ENCODE measurements around the gene PBX4.
A peak's percentile ranks its signal among the peaks of the same experiment; 100 is the strongest.

The PBX4 gene

DNA sequence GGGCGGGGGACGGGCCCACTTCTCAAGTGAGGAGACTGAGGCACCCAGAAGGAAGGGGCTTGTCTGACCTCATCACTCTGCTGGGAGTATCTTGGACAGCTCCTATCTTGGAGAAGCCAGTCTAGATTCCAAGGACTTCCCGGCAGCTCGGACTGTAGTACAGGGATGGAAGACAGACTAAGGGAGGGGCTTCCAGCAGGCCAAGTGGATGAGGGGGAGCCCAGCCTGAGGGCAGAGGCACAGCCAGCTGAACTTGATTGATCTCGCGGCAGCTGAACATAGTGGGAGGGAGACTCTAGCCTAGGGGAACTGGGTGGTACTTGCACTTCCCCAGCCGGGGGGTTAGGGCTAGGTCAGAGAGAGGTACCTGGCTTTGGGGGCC is 79.7 kb downstream of the PBX4 start:
- DNase-seq (ENCODE audit: low read depth): no peak
- no peak overlapping the region for H3K4me3 ChIP-seq (ENCODE audit: low read length)
- TF ChIP-seq CTCF (conservative IDR thresholded peaks at IDR 0.05; ENCODE audit: low read length): no peak

DNA sequence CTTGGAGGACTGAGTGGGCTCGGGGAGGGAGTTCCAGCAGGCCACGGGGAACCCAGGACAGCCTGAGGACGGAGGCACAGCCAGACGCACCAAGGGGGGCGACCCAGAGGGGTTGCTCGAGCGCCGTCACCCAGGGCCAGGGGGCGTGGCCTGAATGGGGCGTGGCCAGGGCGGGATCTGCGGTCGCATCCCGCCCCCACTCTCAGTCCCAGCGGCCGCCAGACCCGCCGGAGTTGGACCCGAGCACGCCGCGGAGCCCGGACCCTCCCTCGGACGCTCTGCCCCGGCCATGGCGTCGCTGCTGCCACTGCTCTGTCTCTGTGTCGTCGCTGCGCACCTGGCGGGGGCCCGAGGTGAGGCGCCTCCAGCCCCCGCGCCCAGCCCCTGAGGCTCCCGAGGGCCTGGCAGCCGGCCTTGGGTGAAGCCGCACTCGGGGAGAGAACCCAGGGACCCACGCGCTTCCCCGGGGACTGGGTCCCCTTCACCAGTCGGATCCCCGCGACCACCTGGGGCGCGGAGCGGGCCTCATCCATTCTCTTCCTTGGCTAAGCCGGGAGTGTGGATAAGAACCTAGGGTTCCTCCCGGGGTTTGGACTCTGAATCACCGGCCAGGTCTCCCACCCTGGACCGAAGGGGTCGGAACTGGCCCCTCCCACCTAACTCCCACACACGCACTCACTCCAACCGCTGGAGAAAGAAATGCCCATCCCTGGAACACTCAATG is 80.3 kb downstream of the PBX4 start, which contains the start of gene CILP2:
Gene CILP2 (plus strand): TSS at position 205 of the 724 bp plus-strand sequence. CDS start 85 bp downstream, at position 290.
- DNase-seq (ENCODE audit: low read depth): no peak
- TF ChIP-seq CTCF (conservative IDR thresholded peaks at IDR 0.05; ENCODE audit: low read length): no peak
- peak within 1 kb of the TSS; percentile 9; the same call in 1 of the 2 replicates for H3K4me3 ChIP-seq (ENCODE audit: low read length)

- TF ChIP-seq CTCF (conservative IDR thresholded peaks at IDR 0.05; ENCODE audit: low read length): no peak
- H3K4me3 ChIP-seq (ENCODE audit: low read length): peak overlapping the region; percentile 7; the same call in 1 of the 2 replicates
- DNase-seq (ENCODE audit: low read depth): no peak
Measured at GRCh38 chr19:19537075-19538048, 81.1 kb downstream of the PBX4 start.

GRCh38 chr19:19535311-19536191 is 82.9 kb downstream of the PBX4 start:
- no peak for TF ChIP-seq CTCF (conservative IDR thresholded peaks at IDR 0.05; ENCODE audit: low read length)
- no peak for DNase-seq (ENCODE audit: low read depth)
- H3K4me3 ChIP-seq (ENCODE audit: low read length): no peak overlapping the region

DNA sequence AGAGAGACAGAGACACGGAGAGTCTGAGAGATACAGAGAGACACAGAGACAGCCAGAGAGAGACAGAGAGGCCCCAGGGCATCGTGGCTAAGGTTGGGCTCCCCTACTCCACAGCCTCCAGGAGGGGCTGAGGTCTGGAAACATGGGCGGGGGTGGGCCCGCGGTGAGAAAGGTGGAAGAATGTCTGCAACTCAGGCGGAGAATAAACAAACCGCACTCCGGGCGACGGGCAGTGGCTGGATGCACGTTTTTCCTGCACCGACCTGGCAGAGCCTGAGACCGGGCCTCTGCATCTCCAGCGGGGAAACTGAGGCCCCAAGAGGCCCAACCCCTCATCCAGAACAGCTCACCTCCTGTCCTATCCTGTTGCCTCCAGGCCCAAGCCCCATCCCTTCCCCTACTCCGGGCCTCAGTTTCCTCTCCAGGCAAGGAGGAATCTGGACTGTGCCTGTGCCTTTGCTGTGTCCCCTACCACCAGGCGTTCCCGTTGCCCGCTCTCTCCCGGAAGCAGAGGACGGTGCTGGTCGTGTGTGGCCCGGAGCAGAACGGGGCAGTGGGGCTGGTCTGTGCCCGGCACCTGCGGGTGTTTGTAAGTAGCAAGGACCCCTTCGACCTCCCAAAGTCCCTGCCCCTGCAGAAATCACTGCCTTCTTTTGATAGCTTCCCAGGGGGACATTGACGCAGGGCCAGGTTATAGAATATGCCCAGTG is 83.8 kb downstream of the PBX4 start:
- H3K4me3 ChIP-seq (ENCODE audit: low read length): no peak overlapping the region
- no peak for DNase-seq (ENCODE audit: low read depth)
- TF ChIP-seq CTCF (conservative IDR thresholded peaks at IDR 0.05; ENCODE audit: low read length): no peak

- DNase-seq (ENCODE audit: low read depth): no peak
Measured at GRCh38 chr19:19533841-19534240, 84.6 kb downstream of the PBX4 start.

More at GRCh38 chr19:19533841-19534240, 84.6 kb downstream of the PBX4 start:
- no peak overlapping the region for H3K4me3 ChIP-seq (ENCODE audit: low read length)
- no peak for TF ChIP-seq CTCF (conservative IDR thresholded peaks at IDR 0.05; ENCODE audit: low read length)
